ENCODE data around the gene CENPT. TPM values are rescaled to one million over a fixed set of nuclear protein-coding genes. Genes with fewer than 3 reads are reported as not detected.

CENPT gene
- total RNA-seq, 1 donor from 2014 or later, result 46.3 TPM

- Mint-ChIP-seq H3K36me3 (ENCODE audit: unreplicated experiment) (peaks cover 26% of the 10 kb centered on the region), H3K4me3 (ENCODE audit: unreplicated experiment) (no peak overlapping the region), H3K27ac (ENCODE audit: unreplicated experiment) (no peak overlapping the region), H3K27me3 (ENCODE audit: unreplicated experiment) (no peaks in the 10 kb centered on the region), H3K4me1 (ENCODE audit: unreplicated experiment) (peaks cover 26% of the 10 kb centered on the region), H3K9me3 (ENCODE audit: unreplicated experiment) (no peaks in the 10 kb centered on the region)
- no peak for TF ChIP-seq CTCF (IDR thresholded peaks at IDR 0.05)
- DNase-seq (ENCODE audit: extremely low spot score, unreplicated experiment), result no peak
Measured at GRCh38 chr16:67877064-67877463, 29.6 kb upstream of the CENPT start.

- Mint-ChIP-seq H3K27me3 (ENCODE audit: unreplicated experiment) (no peaks in the 10 kb centered on the region), H3K4me3 (ENCODE audit: unreplicated experiment) (peak overlapping the region; percentile 92), H3K36me3 (ENCODE audit: unreplicated experiment) (peaks cover 34% of the 10 kb centered on the region), H3K9me3 (ENCODE audit: unreplicated experiment) (no peaks in the 10 kb centered on the region), H3K27ac (ENCODE audit: unreplicated experiment) (peak overlapping the region; percentile 94), H3K4me1 (ENCODE audit: unreplicated experiment) (peaks cover 26% of the 10 kb centered on the region)
- TF ChIP-seq CTCF (IDR thresholded peaks at IDR 0.05), result no peak
- no peak for DNase-seq (ENCODE audit: extremely low spot score, unreplicated experiment)
Measured at GRCh38 chr16:67874372-67874771, 26.9 kb upstream of the CENPT start.

- peak overlapping the region; percentile 92 for H3K4me3 Mint-ChIP-seq (ENCODE audit: unreplicated experiment)
- no peaks in the 10 kb centered on the region for H3K27me3 Mint-ChIP-seq (ENCODE audit: unreplicated experiment)
- no peak for TF ChIP-seq CTCF (IDR thresholded peaks at IDR 0.05)
- peak overlapping the region; percentile 94 for H3K27ac Mint-ChIP-seq (ENCODE audit: unreplicated experiment)
- DNase-seq (ENCODE audit: extremely low spot score, unreplicated experiment), result no peak
- peaks cover 29% of the 10 kb centered on the region for H3K36me3 Mint-ChIP-seq (ENCODE audit: unreplicated experiment)
- no peaks in the 10 kb centered on the region for H3K9me3 Mint-ChIP-seq (ENCODE audit: unreplicated experiment)
- H3K4me1 Mint-ChIP-seq (ENCODE audit: unreplicated experiment), result peaks cover 26% of the 10 kb centered on the region
Measured at GRCh38 chr16:67873435-67874370, 26.2 kb upstream of the CENPT start.

- no peak for TF ChIP-seq CTCF (IDR thresholded peaks at IDR 0.05)
Measured at GRCh38 chr16:67872631-67873434, 25.3 kb upstream of the CENPT start, which contains the start of gene EDC4. Gene EDC4, plus strand, starts transcription at chr16:67873052. Its CDS starts 210 bp downstream, at chr16:67873262.

More at GRCh38 chr16:67872631-67873434, 25.3 kb upstream of the CENPT start, which contains the start of gene EDC4:
- H3K4me1 Mint-ChIP-seq (ENCODE audit: unreplicated experiment), result peaks cover 26% of the 10 kb centered on the region
- H3K9me3 Mint-ChIP-seq (ENCODE audit: unreplicated experiment), result no peaks in the 10 kb centered on the region
- peak; percentile 93 for DNase-seq (ENCODE audit: extremely low spot score, unreplicated experiment)
- H3K27ac Mint-ChIP-seq (ENCODE audit: unreplicated experiment), result peak within 1 kb of the TSS; percentile 94
- H3K27me3 Mint-ChIP-seq (ENCODE audit: unreplicated experiment), result no peaks in the 10 kb centered on the region
- H3K4me3 Mint-ChIP-seq (ENCODE audit: unreplicated experiment), result peak within 1 kb of the TSS; percentile 92
- peaks cover 26% of the 10 kb centered on the region for H3K36me3 Mint-ChIP-seq (ENCODE audit: unreplicated experiment)
